GM20431 (cell line): ENCODE data around the gene NOTCH4.
"Not testable (repeated sequence)": the region's sequence is repeated elsewhere in the genome, so short reads cannot be mapped to it uniquely, and the experiment has no call there.

Experiments used
- in situ Hi-C: fragments of 300-500 bp; cut with MseI, MboI; formaldehyde crosslinking; loops from one replicate; pipeline ENCODE4 v1.15.0; 2020; ENCODE audit warnings: low sequenced_read_pairs; ENCODE audit not compliant: unreplicated experiment

NOTCH4 gene

GRCh38 chr6:32220021-32220420, 3.8 kb downstream of the NOTCH4 start:
- in situ Hi-C loops = no loop called here

GRCh38 chr6:32218167-32218566, 5.7 kb downstream of the NOTCH4 start:
- in situ Hi-C loops = no loop called here

GRCh38 chr6:32216998-32217397, 6.9 kb downstream of the NOTCH4 start:
- in situ Hi-C loops = no loop called here

GRCh38 chr6:32216285-32216684, 7.6 kb downstream of the NOTCH4 start:
- in situ Hi-C loops = no loop called here

GRCh38 chr6:32215617-32216016, 8.2 kb downstream of the NOTCH4 start:
- in situ Hi-C loops = no loop called here

GRCh38 chr6:32214126-32214525, 9.7 kb downstream of the NOTCH4 start:
- in situ Hi-C loops = no loop called here

GRCh38 chr6:32213649-32214048, 10.2 kb downstream of the NOTCH4 start:
- in situ Hi-C loops = no loop called here

GRCh38 chr6:32212076-32212760, 11.6 kb downstream of the NOTCH4 start:
- in situ Hi-C loops = no loop called here

- in situ Hi-C loops = not testable (repeated sequence)
Measured at GRCh38 chr6:32211432-32211831, 12.4 kb downstream of the NOTCH4 start.

- in situ Hi-C loops = no loop called here
Measured at GRCh38 chr6:32210191-32210601, 13.7 kb downstream of the NOTCH4 start.

- in situ Hi-C loops = no loop called here
Measured at GRCh38 chr6:32208996-32209395, 14.9 kb downstream of the NOTCH4 start.

- in situ Hi-C loops = no loop called here
Measured at GRCh38 chr6:32204268-32204715, 19.6 kb downstream of the NOTCH4 start.

GRCh38 chr6:32203426-32204267, 20.2 kb downstream of the NOTCH4 start:
- in situ Hi-C loops = no loop called here

- in situ Hi-C loops = no loop called here
Measured at GRCh38 chr6:32202186-32202585, 21.7 kb downstream of the NOTCH4 start.

- in situ Hi-C loops = no loop called here
Measured at GRCh38 chr6:32200711-32201475, 23.0 kb downstream of the NOTCH4 start.

- in situ Hi-C loops = no loop called here
Measured at GRCh38 chr6:32198866-32199265, 25.0 kb downstream of the NOTCH4 start.

GRCh38 chr6:32198345-32198696, 25.5 kb downstream of the NOTCH4 start:
- in situ Hi-C loops = no loop called here

- in situ Hi-C loops = no loop called here
Measured at GRCh38 chr6:32196682-32197616, 26.9 kb downstream of the NOTCH4 start.

GRCh38 chr6:32195902-32196681, 27.8 kb downstream of the NOTCH4 start:
- in situ Hi-C loops = no loop called here
